Activated T-cell treated with anti-CD3 and anti-CD28 coated beads, Interleukin-2, amount 50 U/mL, for 1 hour (primary cell): ENCODE results near the gene ARFGEF2.
"Not testable (repeated sequence)": the region's sequence is repeated elsewhere in the genome, so short reads cannot be mapped to it uniquely, and the experiment has no call there.

Source experiments
- DNase-seq: peaks from one replicate; pipeline ENCODE4 v3.0.0-alpha.2; 2020

The ARFGEF2 gene

DNA sequence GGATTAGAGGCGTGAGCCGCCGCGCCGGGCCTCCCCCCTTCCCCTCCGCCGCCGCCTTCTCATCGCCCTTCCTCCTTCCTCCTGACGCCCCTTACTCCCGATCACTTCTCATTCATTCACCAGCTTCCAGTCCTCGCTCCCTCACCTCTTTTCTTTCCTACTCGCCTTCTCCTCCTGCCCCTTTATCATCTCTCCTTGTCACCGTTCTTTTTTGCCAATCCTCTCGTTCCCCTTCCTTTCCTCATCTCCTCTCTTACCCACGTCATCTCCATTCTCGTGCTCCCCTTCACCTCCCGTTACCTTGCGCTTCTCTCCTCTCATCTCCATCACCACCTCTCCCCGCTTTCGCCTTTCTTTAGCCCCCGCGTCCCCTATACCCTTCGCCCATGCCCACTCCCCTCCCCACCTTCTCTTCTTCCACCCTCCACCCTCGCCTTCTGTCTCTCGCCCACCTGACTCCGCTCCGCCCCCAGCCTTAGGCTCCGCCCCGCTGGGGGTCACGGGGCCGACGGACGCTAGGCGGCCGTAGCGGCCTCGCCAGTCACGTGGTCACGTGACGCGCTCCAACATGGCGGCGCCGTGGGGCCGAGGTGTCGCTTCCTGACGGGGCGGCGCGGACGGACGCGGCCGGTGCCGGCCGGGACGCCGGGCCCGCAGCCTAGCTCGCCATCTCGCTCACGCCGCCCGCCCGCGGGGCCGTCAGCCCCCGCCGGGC lies at the start of gene ARFGEF2:
Gene ARFGEF2, plus strand, starts transcription at position 544 of the 715 bp plus-strand sequence. CDS start 179 bp downstream, outside the sequence.
- peak; percentile 94 for DNase-seq

DNA sequence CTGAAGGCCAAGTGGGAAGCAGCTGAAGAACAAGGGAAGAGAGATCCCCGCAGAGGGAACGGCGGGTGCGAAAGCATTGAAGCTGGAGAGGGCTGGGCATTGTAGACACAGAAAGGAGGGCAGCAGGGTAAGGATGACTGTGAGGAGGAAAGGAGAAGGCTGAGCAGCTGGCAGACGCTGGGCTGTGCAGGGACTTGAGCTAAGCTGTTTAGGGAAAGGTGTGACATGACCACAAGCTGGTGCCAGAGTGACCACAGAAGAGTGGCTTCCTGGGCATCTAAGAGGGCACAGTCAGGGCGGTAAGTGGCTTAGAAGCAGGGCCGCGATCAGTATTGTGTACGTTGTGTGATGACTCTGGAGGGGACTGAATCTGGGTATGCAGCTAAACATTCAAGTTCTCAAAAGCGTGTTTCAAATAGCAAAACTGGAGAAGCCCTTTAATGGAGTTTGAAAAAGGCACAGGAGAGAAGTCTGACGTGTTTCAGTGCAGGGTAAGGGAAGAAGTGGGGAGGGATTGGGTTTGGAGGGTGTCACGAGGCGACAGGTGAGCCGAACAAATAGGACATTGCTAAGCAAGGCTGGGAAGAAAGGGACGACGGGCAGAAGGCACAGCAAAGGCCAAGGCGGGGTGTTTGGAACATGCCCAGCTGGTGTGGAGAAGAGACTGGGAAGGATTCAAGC lies 46.1 kb upstream of the ARFGEF2 start:
- no peak for DNase-seq

DNA sequence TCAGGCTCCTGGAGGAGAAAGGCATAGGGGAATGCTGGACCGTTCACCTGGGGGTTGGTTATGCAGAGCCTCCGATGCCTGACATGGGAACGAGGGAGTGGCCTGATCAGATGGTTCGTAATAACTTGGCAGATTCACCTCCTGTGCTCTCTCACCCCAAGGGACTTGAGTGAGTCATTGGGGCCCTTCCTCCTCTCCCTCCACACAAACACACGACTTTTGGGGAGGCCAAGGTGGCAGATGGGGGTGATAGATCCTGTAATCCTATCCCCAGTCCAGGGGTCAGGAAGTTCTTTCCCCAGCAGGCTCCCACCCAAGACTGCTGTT lies 45.6 kb upstream of the ARFGEF2 start:
- no peak for DNase-seq

DNA sequence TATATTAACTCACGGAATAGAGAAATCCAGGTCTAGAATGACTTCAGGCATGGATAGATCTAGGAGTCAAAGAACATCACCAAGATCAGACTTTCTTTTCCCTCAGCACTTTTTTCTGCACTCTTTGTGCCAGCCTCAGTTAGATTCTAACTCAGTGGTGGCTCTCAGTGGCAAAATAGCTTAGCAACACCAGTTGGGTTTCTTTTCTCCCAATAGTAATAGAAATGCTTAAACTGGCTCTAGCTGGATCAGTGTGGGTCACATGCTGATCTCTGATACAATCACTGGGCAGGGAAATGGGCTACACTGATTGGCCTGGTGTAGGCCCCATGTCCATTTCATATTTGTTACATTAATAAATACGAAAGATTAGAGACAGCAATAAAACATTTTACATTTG lies 44.2 kb upstream of the ARFGEF2 start:
- no peak for DNase-seq

DNA sequence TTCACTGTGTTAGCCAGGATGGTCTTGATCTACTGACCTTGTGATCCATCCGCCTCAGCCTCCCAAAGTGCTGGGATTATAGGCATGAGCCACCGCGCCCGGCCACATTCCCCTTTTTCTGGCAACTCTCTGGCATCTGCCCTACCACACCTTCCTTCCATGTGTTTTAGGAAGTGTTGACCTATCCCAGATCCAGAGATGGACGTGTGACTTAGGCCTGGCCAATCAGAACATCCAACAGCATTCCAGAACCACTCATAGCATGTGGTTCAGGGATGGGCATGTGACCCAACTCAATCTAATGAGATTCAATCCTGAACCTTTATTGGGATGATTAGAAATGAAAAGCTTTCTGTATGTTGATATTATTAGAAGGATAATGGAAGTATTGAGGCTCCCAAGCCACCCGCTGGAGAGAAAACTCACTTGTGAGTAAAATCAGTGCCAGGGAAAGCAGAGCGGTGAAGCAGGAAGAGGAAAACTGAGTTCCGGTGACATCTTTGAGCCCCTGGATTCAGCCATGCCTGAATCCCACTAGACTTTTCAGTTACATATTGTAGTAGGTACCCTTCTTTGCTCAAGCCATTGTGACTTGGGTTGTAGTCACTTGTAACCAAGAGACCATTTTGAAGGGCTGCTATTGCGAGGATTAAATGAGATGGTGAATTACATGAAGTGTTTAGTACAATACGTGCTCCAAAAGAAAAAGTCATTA lies 42.8 kb upstream of the ARFGEF2 start:
- DNase-seq, result no peak

DNA sequence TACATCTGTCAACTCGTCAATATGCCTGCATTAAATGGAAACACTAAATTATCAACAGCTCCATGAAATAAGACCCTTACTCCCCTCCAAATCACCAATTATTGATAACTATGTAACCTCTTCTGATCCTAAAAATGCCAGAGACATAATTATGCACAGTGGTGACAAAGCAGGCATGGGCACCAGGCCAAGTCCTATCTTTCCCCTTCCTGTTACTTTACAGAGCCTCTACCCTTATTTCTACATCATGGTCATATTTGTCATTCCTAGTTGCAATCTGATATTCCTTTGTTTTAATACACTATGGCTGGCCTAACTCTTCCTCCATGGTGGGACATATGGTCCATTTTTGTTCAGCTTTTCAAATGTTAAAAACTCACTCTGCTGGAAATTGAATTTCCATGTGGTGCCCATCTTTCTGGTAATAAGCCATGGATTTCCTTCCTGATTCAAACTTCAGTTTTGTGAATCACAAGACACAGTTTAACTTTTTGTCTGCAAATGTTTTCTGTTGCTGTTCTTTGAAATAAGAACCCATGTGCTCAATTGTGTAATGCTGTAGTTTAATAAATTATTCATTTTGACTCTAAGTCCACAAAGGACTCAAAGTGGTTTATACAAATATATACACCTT lies 41.8 kb upstream of the ARFGEF2 start:
- DNase-seq, result no peak

DNA sequence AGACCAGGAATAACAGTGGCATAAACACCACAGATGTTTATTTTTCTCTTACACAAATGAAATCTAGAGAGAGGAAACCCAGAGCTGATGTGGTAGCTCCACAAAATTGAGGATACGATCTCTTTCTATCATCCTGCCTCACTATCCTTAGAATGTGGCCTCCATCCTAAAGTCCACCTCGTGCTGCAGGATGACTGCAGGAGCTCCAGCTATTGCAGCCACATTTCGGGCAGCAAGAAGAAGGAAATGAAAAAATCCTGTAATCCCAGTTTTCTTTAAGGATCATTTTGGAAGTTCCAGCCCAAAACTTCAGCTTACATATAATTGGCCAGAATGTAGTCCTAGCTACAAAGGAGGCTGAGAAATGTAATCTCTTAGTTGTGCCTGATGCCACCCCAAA lies 41.2 kb upstream of the ARFGEF2 start:
- no peak for DNase-seq

DNA sequence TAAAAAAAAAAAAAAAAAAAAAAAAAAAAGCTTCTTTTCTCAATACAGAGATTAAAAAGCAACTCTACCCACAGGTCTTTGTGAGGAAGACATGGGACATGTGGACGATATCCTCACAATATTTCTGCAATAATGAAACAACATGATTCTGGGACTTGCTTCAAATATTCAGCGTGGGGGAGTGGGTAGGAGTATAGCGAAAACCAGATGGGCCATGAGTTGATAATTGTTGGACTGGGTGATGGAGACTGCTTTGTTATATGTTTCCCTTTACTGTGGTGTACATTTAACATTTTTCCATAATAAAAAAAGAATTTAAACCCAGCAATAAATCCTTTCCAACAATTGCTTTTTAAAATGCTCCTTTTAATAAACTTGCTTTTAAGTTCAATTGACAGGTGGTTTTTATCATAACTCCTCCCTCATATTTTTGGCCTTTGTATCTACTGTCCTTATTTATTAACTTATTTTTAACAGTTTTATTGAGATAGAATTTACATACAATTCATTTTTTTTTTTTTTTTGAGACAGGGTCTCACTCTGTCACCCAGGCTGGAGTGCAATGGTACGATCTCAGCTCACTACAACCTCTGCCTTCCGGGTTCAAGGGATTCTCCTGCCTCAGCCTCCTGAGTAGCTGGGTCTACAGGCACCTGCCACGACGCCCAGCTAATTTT lies 40.4 kb upstream of the ARFGEF2 start:
- no peak for DNase-seq

DNA sequence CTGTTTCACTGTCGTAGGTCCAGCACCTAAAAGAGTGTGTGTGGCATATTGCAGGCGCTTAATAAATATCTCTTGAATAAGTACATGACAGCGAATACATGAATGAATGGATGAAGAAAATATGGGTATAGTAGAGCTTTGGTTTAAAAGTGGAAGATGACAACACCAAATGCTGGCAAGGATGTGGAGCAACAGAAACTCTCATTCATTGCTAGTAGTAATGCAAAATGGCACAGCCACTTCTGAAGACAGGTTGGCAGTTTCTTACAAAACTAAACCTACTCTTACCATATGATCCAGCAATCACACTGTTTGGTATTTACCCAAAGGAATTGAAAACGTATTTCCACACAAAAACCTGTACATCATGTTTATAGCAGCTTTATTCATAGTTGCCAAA lies 36.3 kb upstream of the ARFGEF2 start:
- no peak for DNase-seq

DNA sequence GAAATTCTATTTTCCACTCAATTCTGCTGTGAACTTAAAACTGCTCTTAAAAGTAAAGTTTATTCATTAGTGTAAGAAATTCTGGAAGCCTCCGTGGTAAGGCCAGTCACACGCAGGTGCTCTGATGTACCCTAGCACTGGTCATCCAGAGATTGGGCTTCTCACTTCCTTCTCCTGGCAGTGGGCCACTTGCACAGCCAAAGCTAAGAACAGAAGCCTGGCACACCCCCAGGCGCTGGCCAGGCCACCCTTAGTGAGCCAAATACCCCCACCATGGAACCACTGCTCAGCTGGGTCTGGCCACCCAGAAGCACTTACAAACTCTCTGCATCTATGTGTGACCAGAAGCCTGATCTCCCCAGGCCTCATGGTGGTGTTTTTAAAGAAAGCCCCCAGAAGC lies 35.3 kb upstream of the ARFGEF2 start:
- DNase-seq, result no peak

DNA sequence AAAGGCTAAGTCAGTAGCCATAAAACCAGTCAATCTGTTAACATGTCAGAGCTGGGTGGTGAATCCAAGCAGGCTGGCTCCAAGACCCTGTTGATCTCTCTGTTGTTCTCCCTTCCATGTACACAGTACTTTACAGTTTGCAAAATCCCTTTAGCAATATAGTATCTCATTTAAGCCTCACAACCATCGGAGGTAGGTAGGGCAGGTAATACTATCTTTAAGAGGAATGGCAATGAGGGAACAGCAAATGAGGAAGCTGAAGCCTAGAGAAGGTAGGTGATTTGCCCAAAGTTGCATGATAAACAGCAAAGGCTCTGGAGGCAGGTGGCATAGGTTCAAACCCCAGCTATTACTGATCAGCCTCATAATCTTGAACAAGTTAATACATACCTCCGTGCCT lies 34.7 kb upstream of the ARFGEF2 start:
- DNase-seq, result no peak

DNA sequence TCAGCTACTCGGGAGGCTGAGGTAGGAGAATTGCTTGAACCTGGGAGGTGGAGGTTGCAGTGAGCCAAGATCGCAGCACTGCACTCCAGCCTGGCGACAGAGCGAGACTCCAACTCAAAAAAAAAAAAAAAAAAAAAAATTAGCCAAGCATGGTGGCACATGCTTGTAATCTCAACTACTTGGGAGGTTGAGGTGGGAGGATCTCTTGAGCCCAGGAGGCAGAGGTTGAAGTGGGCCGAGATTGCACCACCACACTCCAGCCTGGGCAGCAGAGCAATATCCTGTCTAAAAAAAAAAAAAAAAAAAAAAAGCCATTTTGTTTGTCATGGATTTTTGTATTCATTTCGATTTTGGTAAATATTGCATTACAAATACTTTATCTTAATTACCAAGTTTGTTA lies 33.0 kb upstream of the ARFGEF2 start:
- not testable (repeated sequence) for DNase-seq

DNA sequence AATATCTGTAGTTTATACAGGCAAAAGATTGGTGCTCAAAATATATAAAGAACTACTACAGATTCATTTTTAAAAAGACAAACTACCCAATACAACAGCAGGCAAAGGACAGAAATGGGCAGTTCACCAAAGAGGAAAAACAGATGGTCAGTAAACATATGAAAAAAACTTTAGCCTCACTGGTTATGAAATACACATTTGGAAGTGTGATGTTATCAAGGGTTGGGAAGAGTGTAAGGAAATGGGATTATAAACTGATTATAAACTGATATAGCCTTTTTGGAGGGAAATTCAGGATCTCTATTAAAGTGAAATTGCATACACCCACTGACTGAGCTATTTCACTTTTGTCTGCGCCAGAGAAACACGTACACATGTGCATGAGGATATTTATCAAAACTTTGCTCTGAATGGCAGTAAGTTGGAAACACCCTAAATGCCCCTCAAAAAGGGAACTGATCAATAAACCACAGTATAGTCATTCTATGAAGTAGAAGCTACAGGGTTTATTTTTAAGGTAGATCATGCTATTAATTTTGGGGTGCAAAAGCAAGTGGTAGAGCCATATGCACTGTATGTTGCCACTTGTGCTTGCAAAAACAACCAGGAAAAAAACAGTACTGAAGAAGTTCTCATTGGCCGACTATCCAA lies 32.2 kb upstream of the ARFGEF2 start:
- no peak for DNase-seq

DNA sequence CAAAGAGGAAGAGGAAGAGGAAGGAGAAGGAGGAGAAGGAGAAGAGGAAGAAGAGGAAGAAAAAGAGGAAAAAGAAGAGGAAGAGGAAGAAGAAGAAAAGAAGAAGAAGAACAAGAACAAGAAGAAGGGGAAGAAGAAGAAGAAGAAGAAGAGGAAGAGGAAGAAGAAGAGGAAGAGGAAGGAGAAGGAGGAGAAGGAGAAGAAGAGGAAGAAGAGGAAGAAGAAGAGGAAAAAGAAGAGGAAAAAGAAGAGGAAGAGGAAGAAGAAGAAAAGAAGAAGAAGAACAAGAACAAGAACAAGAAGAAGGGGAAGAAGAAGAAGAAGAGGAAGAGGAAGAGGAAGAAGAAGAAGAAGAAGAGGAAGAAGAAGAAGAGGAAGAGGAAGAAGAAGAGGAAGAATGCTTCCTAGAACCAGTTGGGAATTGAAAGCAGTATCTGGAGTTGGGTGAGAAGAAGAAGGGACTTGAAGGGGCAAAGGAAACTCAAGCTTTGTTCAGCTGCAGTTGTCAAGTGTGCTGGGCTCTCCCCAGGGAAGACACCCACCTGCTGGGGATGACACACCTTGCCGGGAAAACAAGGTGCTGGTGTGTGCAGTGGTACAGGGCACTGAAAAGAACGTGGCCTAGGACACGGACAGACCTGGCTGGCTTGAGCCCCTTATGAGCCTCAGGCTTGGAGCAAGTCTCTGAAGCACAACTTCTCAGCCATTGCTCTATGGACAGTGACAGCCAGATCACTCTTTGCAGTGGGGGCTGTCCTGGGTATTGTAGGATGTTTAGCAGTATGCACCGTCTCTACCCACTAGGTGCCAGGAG lies 30.1 kb upstream of the ARFGEF2 start:
- no peak for DNase-seq

DNA sequence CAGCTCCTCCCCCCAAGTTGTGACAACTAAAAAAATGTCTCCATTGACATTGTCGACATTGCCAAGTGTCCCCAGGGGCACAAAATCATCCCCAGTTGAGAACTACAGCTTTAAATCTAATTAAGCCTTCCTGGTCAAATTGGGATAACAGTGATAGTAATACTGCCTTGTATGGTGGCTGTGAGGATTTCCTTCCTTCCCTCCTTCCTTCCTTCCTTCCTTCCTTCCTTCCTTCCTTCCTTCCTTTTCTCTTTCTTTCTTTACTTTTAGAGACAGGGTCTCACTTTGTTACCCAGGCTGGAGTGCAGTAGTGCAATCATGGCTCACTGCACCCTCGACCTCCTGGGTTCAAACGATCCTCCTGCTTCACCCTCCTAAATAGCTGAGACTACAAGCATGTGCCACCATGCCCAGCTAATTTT lies 29.5 kb upstream of the ARFGEF2 start:
- no peak for DNase-seq

DNA sequence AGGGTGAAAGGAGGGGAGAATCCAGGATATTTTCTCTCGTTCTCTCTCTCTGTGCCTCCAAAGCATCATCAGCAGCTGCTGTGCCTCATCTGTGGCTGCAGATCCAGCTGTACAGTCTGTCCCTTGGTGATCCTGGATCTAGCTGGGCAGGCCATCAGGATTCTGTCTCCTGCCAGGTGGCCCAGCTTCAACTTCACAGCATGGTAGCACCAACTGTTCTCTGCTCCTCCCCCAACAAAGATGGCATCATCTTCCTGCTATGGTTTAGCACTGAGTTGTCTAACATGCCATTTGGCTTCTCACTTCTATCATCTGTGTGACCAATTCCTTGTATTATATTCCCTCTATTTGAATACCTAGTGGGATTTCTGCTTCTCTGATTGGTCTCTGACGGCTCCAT lies 28.6 kb upstream of the ARFGEF2 start:
- no peak for DNase-seq

DNA sequence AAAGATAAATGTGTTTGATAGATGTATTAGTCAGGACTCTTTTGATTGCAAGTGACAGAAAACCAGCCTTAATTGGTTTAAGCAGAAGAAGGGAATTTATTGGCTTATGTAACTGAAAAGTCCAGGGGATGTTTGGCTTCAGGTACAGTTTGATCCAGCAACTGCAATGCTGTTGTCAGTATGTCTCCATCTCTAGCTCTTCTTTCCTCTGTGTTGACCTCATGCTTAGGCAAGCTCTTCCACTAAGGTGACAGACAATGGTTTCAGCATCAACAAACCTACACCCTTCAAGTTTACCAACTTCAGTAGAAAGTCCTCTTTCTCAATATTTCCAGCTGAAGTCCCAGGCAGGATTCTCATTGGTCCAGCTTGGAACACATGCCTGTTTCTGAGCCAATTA lies 28.1 kb upstream of the ARFGEF2 start:
- DNase-seq, result no peak

DNA sequence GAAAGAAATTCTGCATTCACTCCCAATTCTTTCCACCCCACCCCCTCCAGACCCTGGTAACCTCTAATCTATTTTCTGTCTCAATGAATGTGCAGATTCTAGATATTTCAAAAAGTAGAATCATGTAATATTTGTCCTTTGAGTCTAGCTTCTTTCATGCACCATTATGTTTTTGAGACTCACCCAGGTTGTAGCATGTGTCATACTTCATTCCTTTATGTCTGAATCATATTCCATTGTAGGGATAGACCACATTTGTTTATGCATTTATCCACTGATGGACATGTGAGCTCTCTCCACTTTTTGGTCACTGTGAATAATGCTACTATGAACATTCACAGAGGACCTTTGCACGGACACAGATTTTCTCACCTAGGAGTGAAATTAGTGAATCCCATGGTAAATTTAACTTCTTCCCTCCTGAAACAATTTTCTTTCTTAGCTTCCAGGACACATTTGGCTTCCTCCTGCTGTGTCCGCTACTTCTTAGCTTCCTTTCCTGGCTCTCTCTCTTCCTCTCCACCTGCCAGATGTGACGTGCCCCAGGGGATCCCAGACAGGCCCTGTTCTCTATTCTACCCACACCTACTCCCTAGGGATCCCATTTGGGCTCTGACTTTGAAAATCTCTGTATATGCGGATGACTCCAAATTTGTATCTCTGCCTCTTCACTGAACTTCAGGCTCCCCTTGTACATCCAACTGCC lies 24.1 kb upstream of the ARFGEF2 start:
- DNase-seq, result no peak

DNA sequence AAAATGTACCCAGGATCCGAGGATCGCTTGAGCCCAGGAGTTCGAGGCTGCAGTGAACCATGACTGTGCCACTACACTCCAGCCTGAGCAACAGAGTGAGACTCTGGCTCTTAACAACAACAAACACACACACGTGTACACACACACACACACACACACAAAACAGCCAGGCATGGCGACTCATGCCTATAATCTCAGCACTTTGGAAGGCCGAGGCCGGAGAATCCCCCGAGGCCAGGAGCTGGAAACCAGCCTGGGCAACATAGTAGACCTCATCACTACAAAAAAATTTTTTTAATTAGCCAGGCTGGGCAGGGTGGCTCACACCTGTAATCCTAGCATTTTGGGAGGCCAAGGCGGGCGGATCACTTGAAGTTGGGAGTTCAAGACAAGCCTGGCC lies 23.3 kb upstream of the ARFGEF2 start:
- DNase-seq, result no peak

DNA sequence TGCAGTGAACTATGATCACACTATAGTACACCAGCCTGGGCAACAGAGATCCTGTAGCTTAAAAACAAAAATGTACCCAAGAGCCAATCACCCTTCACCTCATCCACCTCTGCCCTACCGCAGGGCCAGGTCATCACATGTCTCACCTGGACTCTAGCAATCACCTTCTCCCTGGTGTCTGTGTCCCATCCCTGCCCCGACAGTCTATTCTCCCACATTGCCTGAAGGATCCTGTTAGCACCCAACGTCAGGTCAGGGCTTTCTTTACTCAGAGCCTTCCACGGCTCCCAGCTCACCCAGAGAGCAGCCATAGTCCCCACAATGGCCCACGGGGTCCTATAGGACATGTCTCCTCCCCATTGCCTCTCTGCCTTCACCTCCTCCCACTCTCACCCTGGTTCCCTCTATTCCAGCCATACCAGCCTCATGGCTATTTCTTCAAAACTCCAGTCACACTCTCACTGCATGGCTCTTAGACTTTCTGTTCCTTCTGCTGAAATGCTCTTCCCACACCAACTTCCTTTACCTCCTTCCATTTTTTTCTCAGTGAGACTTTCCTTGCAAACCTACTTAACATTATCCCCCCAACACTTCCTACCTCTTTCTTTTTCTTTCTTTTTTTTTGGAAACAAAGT lies 22.5 kb upstream of the ARFGEF2 start:
- DNase-seq, result no peak

DNA sequence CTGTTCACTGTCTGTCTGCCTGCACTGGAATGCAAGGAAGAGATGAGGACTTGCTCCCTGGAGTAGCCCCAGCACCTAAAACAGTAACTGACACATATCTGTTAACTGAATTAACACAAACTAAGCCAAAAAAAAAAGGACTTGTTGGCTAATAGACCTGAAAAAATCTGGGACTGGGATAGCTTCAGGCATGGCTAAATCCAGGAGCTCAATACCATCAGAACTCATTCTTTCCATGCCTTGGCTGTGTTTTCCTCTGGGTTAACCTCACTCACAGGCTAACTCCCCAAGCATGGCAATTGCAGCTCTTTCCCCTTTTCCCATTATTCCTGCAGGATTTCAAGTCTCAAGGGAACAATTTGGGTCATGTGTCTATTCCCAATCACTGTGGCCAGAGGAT lies 21.6 kb upstream of the ARFGEF2 start:
- no peak for DNase-seq
